GM19023 (cell line): Measurements from ENCODE around the gene FGFBP2.
"Not testable (repeated sequence)": the region's sequence is repeated elsewhere in the genome, so short reads cannot be mapped to it uniquely, and the experiment has no call there.

Experiments used
- ATAC-seq: cut with Tn5 transposase; IDR thresholded peaks from one replicate; pipeline ENCODE4 v1.9.1; 2021; ENCODE audit warnings: mild to moderate bottlenecking, moderate library complexity; ENCODE audit not compliant: unreplicated experiment

The FGFBP2 gene

GRCh38 chr4:15931451-15932210 is 31.3 kb downstream of the FGFBP2 start:
- ATAC-seq = no peak

DNA sequence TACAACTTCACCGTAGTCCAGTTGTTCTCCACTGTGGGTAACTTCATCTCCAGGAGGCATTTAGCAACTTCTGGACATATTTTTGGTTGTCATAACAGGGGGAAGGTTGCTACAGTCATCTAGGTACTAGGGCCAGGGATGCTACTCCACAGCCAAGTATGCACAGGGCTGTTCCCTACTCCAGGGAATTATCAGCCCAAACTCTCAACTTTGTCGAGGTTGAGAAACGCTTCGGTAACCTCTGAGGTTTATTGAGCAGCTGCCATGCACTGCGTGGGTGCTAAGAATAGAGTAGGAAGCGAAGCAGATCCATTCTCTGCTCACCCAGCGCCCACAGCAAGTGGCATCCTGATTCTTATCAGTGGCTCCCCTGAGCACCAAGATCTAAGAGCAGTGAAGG is 32.7 kb downstream of the FGFBP2 start:
- no peak for ATAC-seq

- no peak for ATAC-seq
Observed at GRCh38 chr4:15929540-15929939, 33.4 kb downstream of the FGFBP2 start.

GRCh38 chr4:15928883-15929282 is 34.1 kb downstream of the FGFBP2 start:
- no peak for ATAC-seq

DNA sequence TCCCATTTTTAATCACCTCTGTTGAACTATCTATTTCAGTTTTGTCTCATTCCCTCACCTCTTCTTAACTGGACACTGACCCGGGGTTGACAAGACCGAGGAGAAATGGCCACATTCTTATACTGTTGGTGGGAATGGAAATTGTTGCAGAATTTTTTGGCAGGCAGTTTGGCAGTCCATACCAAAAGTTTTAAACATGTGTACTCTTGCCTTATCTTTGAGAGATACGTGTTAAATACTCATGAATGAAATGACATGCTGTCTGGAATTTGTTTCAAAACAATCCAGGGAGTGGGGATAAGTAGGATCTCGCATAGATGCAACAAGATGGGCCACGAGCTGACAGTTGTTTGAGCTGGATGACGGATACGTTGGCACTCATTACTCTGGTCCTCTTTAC is 36.5 kb downstream of the FGFBP2 start:
- no peak for ATAC-seq

DNA sequence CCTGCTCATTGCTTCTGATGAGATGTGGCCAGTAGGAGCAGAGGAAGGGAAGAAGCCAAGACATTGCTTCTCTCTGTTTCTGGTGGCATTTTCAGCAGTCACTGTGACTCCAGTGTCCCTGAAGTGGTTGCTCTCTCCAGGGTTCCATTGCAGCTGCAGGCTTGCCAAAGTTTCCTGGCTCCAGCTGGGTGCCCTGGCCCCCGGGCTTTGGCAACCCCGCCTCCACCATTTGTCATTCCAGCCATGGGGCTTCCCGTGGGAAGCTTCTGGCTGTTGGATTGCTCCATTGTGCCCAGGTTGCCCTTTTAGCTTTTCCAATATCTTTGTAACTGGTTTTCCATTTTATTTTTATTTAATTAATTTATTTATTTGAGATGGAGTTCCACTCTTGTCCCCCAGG is 37.1 kb downstream of the FGFBP2 start:
- no peak for ATAC-seq

DNA sequence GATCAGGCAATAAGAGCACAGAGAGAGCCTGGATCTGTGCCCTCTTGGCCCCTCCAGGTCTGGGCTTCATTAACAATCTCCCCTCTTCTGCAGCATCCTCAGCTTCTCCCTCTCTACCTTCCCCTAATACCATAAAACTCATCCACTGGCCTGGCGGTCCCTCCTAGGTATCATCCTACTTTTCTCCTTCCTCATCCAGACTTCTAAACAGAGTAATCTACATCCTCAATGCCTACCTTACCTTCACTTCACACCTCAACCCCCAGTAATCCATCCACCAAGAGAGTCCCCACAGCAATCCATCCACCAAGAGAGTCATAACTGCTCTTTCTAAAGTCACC is 41.4 kb downstream of the FGFBP2 start:
- ATAC-seq = no peak

GRCh38 chr4:15920723-15921591 is 42.0 kb downstream of the FGFBP2 start:
- no peak for ATAC-seq

- no peak for ATAC-seq
Observed at GRCh38 chr4:15918484-15919129, 44.4 kb downstream of the FGFBP2 start.

DNA sequence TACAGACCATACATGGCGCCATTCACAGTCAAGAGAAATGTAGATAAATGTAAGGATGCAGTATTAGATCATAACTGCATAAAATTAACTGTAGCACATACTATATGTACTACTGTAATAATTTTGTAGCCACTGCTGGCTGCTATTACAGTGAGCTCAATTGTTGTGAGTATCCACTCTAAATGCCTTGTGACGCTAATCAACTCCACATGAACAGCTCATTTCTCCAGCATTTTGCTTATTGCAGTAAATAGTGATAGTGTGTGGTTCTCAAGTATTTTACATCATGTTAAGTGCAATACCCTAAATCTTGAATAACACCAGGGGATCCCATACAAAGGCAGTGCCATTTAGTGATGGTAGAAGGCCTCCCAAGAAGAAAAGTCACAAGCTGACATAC is 45.7 kb downstream of the FGFBP2 start:
- no peak for ATAC-seq

DNA sequence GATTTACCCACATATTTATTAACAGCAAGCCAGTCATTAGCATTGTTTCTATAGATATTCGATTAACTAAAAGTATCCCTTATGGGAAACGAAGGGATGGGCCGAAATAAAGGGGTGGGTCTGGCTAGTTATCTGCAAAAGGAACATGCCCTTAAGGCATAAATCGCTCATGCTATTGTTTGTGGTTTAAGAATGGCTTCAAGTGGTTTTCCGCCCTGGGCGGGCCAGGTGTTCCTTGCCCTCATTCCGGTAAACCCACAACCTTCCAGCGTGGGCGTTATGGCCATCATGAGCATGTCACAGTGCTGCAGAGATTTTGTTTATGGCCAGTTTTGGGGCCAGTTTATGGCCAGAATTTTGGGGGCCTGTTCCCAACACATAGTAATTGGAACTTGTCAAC is 46.6 kb downstream of the FGFBP2 start:
- not testable (repeated sequence) for ATAC-seq

DNA sequence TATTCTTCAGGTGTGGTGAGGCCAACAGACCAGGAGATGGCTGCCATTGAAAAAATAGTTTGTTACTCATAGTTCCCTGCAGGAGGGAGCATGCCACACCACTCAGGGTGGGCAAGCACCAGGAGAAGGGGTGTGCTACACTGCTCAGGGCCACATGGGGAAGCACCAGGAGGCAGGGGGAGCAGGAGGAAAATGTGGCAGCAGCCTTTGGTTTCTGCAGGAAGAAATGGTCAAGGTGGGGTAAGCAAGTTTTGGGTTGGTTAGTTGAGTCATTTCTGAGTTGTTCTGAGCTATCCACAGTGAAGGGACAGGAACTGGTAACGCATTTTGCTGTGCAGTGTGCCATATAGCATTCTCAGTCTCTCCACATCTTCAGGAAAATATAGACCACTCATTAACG is 48.2 kb downstream of the FGFBP2 start:
- ATAC-seq = no peak

- ATAC-seq = no peak
Observed at GRCh38 chr4:15914291-15914690, 48.7 kb downstream of the FGFBP2 start.

GRCh38 chr4:15913631-15913970 is 49.4 kb downstream of the FGFBP2 start:
- no peak for ATAC-seq

GRCh38 chr4:15912961-15913630 is 49.9 kb downstream of the FGFBP2 start:
- ATAC-seq = no peak

GRCh38 chr4:15912236-15912635 is 50.7 kb downstream of the FGFBP2 start:
- no peak for ATAC-seq
